Mesangial cell (primary cell): ENCODE data around the gene WNK4. TPM values are rescaled to one million over a fixed set of nuclear protein-coding genes. Genes with fewer than 3 reads are reported as not detected.

Experiments used
- total RNA-seq: library from RNA; depleted of rRNA; stranded (reverse); fragments of >200 nt; gene quantifications from 2 replicates; pipeline ENCODE4 v1.2.3, GENCODE V29; 2015

WNK4 gene
- 4.8 and 6.7 TPM in 2 replicates for total RNA-seq

GRCh38 chr17:42779936-42780850 is at the start of gene WNK4:
WNK4 (plus strand) TSS chr17:42780610; CDS start chr17:42780699, 89 bp downstream.

GRCh38 chr17:42744806-42745617 is 35.4 kb upstream of the WNK4 start, which contains the start of gene EZH1:
EZH1 (minus strand) TSS chr17:42745040; CDS start chr17:42728941, 16,099 bp downstream.

GRCh38 chr17:42760652-42761581 is 19.5 kb upstream of the WNK4 start, which contains the start of gene RAMP2:
RAMP2 (plus strand) TSS chr17:42761227; CDS start chr17:42761262, 35 bp downstream.

GRCh38 chr17:42773290-42774035 is 6.9 kb upstream of the WNK4 start, which contains the start of gene VPS25:
VPS25 (plus strand) TSS chr17:42773449; CDS start chr17:42773476, 27 bp downstream.

DNA sequence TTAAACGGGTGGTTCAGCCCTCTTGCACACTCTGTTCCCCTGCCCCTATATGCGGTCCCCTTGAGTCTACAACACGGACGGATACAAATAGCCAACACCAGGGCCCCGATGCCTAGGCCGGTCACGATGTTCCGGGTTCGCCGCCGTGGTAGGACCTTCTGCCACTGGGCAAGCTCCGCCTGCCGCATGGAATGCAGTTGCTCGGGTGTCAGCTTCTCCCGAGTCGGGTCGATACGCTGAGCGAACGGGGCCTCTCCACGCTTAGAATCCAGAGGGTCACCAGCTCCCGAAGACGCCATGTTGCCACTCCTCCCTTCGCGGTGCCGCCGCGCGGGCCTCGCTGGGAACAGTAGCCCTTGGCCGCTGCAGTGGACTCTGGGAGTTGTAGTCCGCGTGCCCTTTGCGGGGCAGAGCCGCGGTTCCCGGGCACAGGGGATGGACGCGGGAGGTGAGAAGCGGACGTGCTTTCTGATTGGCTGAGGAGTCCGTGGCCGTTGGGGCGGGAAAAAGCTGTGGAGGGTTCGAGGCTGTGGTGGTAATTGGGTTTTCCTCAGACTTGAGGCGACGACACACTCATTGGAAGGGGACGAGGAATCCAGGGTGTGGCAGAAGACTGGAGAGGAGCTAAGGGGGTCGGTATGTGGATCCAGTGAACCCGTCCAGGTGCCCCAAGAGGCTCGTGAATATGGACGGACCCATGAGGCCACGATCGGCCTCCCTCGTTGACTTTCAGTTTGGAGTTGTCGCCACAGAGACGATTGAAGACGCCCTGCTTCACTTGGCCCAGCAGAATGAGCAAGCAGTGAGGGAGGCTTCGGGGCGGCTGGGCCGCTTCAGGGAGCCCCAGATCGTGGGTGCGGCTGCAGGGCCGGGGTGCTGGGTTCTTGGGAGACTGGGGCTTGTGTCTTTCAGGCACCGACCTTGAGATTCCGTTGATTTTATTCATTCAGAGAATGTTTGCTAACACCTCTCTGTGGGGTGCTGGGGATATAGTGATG is 18.3 kb downstream of the WNK4 start, which contains the start of the genes CNTD1 and COA3:
TSS of gene CNTD1 (plus strand) at position 479 of the 998 bp plus-strand sequence. CDS start at position 686, 207 bp downstream.
TSS of gene COA3 (minus strand) at position 322 of the 998 bp plus-strand sequence. CDS start at position 299, 23 bp downstream.

DNA sequence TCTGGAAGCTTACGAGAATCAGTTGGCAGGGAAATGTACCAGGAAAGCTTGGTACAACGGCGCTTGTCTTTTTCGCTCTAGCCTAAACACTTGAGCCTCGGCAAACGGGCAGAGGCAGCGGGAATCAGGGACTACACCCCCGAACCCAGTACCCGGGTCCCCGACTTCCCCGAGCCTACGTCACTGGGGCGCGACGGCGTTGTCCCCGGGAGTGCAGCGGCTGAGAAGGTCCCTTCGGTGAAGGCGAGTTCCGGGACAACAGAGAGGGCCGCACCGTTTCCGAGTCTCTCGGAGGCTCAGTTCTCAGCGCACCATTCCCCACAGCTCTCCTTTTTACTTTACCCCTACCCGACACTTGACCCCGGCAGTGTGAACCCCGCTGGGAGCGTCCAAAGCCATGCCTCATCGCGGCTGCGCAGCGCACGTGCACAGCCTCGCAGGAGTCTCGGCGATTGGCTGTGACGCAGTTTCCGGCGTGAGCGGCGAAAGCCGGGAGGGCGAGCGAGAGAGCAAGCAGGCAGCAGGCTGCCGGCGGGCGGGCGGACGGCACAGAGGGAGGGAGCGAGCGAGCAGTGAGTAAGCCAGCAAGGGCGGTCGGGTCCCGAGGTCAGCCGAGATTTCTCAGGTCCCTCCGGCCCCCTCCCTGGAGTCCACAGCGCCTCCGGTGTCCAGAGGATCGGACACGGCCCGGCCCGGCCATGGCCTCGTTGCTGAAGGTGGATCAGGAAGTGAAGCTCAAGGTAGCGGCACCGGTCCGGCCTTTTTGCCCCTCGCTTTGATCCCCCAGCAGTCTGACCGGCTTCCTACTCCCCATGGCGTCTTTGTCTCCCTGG is 52.7 kb downstream of the WNK4 start, which contains the start of gene PSME3:
TSS of gene PSME3 (plus strand) at position 464 of the 833 bp plus-strand sequence. CDS start at position 699, 235 bp downstream.

GRCh38 chr17:42844271-42844670 is 63.9 kb downstream of the WNK4 start, which contains the start of gene AOC2:
AOC2 (plus strand) TSS chr17:42844580; CDS start chr17:42844627, 47 bp downstream.

Other genes starting within 250 kb of the WNK4 start
- gene NAGLU, start 244.4 kb upstream of the WNK4 start, total RNA-seq: 35.8 and 77.3 TPM in 2 replicates
- gene HSD17B1, start 227.7 kb upstream of the WNK4 start, total RNA-seq: 1.1 and 4.4 TPM in 2 replicates
- 44.5 and 55.6 TPM in 2 replicates for gene COASY, start 218.5 kb upstream of the WNK4 start, total RNA-seq
- 26.2 and 27.4 TPM in 2 replicates for gene MLX, start 213.5 kb upstream of the WNK4 start, total RNA-seq
- gene PSMC3IP, start 202.9 kb upstream of the WNK4 start, total RNA-seq: 2.2 and 13.2 TPM in 2 replicates
- 40.9 and 65.5 TPM in 2 replicates for gene RETREG3, start 171.2 kb upstream of the WNK4 start, total RNA-seq
- gene TUBG1, start 170.9 kb upstream of the WNK4 start, total RNA-seq: 56.2 and 201 TPM in 2 replicates
- 17.1 and 18.9 TPM in 2 replicates for gene TUBG2, start 121.3 kb upstream of the WNK4 start, total RNA-seq
- gene PLEKHH3, start 103.6 kb upstream of the WNK4 start, total RNA-seq: 15.8 and 22.2 TPM in 2 replicates
- 5.4 and 13.8 TPM in 2 replicates for gene CCR10, start 98.8 kb upstream of the WNK4 start, total RNA-seq
- gene CNTNAP1, start 98.1 kb upstream of the WNK4 start, total RNA-seq: 9.8 and 15.8 TPM in 2 replicates
- gene EZH1, start 35.6 kb upstream of the WNK4 start, total RNA-seq: 5.2 and 15.0 TPM in 2 replicates
- 5.1 TPM in 2 replicates for gene RAMP2, start 19.4 kb upstream of the WNK4 start, total RNA-seq
- 123 and 129 TPM in 2 replicates for gene VPS25, start 7.2 kb upstream of the WNK4 start, total RNA-seq
- 73.0 and 80.6 TPM in 2 replicates for gene COA3, start 18.1 kb downstream of the WNK4 start, total RNA-seq
- gene CNTD1, start 18.3 kb downstream of the WNK4 start, total RNA-seq: not detected in 2 replicates
- gene BECN1, start 43.7 kb downstream of the WNK4 start, total RNA-seq: 103 and 170 TPM in 2 replicates
- gene PSME3, start 52.8 kb downstream of the WNK4 start, total RNA-seq: 77.8 and 137 TPM in 2 replicates
- 0.65 and 0.89 TPM in 2 replicates for gene AOC2, start 64.0 kb downstream of the WNK4 start, total RNA-seq
- 0.38 TPM in 1 of 2 replicates, not detected in the other for gene AOC3, start 70.6 kb downstream of the WNK4 start, total RNA-seq
- not detected in 2 replicates for gene G6PC1, start 120.2 kb downstream of the WNK4 start, total RNA-seq
- 22.8 and 30.0 TPM in 2 replicates for gene AARSD1, start 183.8 kb downstream of the WNK4 start, total RNA-seq
- gene PTGES3L, start 199.5 kb downstream of the WNK4 start, total RNA-seq: 1.3 and 2.9 TPM in 2 replicates
- 6.4 and 9.0 TPM in 2 replicates for gene RUNDC1, start 200.0 kb downstream of the WNK4 start, total RNA-seq
- 1,263 and 1,290 TPM in 2 replicates for gene RPL27, start 217.8 kb downstream of the WNK4 start, total RNA-seq
- gene IFI35, start 226.2 kb downstream of the WNK4 start, total RNA-seq: 14.8 and 42.2 TPM in 2 replicates
- gene VAT1, start 241.8 kb downstream of the WNK4 start, total RNA-seq: 162 and 328 TPM in 2 replicates
- gene RND2, start 244.6 kb downstream of the WNK4 start, total RNA-seq: 0.33 and 1.0 TPM in 2 replicates